ENCODE data around the gene ZMIZ1. TPM values are rescaled to one million over a fixed set of nuclear protein-coding genes. Genes with fewer than 3 reads are reported as not detected.

ZMIZ1 gene
- total and polyA plus RNA-seq, 12 donors = 6.6 to 113 (median 55.1) TPM

DNA sequence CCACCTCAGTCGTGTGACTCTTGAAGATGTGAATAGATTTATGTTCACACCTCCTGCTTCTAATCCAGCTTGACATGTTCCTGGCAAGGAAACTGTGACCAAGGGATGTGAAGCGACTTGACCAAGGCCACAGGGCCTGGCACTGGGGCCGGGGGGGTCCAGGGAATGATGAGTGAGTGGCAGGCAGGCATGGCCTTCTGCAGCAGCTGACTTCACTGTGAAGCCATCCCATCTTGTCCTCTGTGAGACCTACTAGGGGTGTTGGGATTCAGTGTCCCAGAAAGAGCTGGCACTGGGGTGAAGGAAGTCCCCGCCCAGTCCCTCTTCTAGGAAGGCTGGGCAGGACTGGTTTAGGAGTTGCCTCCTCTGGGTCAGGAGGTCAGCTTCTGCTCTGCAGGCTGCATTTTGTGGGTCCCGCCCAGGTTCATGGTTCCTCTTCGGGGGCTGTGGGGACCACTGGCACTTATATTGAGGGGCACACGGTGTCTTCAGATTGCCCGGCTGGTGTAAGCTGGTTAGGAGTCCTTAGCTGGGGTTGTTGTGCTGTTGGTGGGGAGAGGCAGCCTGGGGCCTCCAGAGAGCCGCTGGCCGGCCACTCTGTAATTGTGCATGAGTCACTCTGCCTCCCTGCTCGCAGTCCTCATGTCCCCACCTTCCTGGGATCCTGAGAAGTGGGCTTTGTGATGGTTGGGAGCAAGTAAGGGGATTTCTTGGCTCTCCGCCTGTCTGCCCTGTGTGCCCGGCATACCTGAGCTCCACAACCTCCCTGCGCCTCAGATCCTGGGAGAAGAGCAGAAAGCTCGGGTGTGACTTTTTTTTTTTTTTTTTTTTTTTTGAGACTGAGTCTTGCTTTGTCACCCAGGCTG is 11.0 kb downstream of the ZMIZ1 start:
- TF ChIP-seq, protein P1, sequence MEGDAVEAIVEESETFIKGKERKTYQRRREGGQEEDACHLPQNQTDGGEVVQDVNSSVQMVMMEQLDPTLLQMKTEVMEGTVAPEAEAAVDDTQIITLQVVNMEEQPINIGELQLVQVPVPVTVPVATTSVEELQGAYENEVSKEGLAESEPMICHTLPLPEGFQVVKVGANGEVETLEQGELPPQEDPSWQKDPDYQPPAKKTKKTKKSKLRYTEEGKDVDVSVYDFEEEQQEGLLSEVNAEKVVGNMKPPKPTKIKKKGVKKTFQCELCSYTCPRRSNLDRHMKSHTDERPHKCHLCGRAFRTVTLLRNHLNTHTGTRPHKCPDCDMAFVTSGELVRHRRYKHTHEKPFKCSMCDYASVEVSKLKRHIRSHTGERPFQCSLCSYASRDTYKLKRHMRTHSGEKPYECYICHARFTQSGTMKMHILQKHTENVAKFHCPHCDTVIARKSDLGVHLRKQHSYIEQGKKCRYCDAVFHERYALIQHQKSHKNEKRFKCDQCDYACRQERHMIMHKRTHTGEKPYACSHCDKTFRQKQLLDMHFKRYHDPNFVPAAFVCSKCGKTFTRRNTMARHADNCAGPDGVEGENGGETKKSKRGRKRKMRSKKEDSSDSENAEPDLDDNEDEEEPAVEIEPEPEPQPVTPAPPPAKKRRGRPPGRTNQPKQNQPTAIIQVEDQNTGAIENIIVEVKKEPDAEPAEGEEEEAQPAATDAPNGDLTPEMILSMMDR (IDR thresholded peaks at IDR 0.05) = no peak
- TF ChIP-seq POLR2A (IDR thresholded peaks at IDR 0.05) = no peak
- DNase-seq = peak in 6 of 7 donors; percentile 53 to 76 (median 68)
- H3K4me1 ChIP-seq (replicated peaks in 1 of 2) = peaks cover 59 to 99% of the 10 kb centered on the region in 2 donors
- no peak overlapping the region for H3K4me3 ChIP-seq
- intact Hi-C loops (cut with DNase I) = no loop called here
- H3K27ac ChIP-seq = peak overlapping the region in 4 of 5 donors; percentile 39 to 79 (median 73)
- H3K9me3 ChIP-seq (replicated peaks in 1 of 3) = no peaks in the 10 kb centered on the region
- no peaks in the 10 kb centered on the region for H3K36me3 ChIP-seq (replicated peaks in 1 of 2)
- whole genome bisulfite sequencing, 4 donors = 42 to 70% (median 48%) methylated on average over 7 to 15 of the region's 15 CpGs
- H3K27me3 ChIP-seq = no peaks in the 10 kb centered on the region

DNA sequence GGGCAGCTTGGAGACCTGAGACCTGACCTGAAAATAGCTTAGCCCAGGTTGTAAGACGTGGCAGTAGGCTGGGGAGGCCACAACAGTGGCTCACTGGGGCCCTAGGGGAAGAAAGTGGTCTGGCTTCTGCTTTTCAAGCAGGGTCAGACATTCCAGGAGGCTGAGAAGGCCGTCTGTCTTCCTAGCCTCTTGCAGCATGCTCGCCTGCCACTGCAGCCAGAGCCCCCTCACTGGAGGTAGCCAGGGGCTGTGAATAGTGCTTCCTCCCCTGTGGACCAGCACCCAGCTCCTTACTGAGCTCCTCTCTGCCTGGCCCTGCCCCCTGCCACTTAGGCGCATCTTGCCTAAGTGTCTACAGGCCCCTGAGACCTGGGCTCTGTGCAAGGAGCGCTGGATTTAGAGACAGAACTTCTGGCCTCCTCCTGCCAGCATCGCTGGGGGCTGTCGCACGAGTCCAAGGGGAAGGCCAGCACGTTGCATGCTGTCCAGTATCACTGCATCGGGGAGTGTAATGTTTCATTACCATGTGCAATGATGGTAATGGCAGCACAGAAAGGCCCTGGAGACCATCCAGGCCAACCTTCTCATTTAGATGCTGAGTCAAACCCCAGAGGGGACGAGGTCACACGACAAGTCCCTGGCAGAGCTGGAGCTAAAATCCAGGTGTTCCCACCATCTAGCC is 12.7 kb downstream of the ZMIZ1 start:
- WGBS, 4 donors = 43 to 57% (median 50%) methylated on average over 4 to 12 of the region's 12 CpGs
- Histone ChIP-seq H3K27ac (peak overlapping the region in 4 of 5 donors; percentile 15 to 83 (median 74)), H3K27me3 (no peaks in the 10 kb centered on the region), H3K9me3 (replicated peaks in 1 of 3) (no peaks in the 10 kb centered on the region), H3K4me1 (replicated peaks in 1 of 2) (peaks cover 58 to 92% of the 10 kb centered on the region in 2 donors), H3K4me3 (no peak overlapping the region), H3K36me3 (replicated peaks in 1 of 2) (no peaks in the 10 kb centered on the region)
- TF ChIP-seq POLR2A (IDR thresholded peaks at IDR 0.05) = no peak
- TF ChIP-seq, protein P1 (IDR thresholded peaks at IDR 0.05) = no peak
- peak in 6 of 7 donors; percentile 68 to 79 (median 74) for DNase-seq
- intact Hi-C loops (cut with DNase I) = no loop called here

DNA sequence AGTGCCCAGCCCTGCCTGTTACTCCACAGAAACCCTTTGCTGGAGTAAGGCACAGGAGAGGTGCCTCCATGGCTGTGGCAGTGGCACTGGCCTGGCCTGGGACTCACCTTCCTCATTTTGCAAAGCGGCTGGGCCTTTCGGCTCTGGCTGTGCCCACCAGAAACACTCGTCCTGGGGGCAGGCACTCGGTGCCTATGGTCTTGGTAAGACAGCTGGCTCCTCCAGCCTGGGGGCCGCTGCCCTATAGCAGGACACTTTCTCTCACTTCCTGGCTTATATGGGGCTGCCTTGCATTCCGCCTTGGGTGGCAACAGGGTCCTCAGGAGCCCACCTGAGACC is 13.2 kb downstream of the ZMIZ1 start:
- H3K27ac ChIP-seq = peak overlapping the region in 2 of 5 donors; percentile 78 to 83
- 76 to 96% (median 80%) methylated on average over 3 to 6 of the region's 6 CpGs for WGBS, 4 donors
- DNase-seq = no peak

More for the DNA sequence above, 13.2 kb downstream of the ZMIZ1 start:
- intact Hi-C loops (cut with DNase I) = no loop called here
- Histone ChIP-seq H3K4me1 (replicated peaks in 1 of 2) (peaks cover 58 to 92% of the 10 kb centered on the region in 2 donors), H3K27me3 (no peaks in the 10 kb centered on the region), H3K4me3 (no peak overlapping the region), H3K36me3 (replicated peaks in 1 of 2) (no peaks in the 10 kb centered on the region), H3K9me3 (replicated peaks in 1 of 3) (no peaks in the 10 kb centered on the region)
- TF ChIP-seq, protein P1 (IDR thresholded peaks at IDR 0.05) = no peak
- no peak for TF ChIP-seq POLR2A (IDR thresholded peaks at IDR 0.05)

All from adrenal gland (tissue), 12 donors.